ENCODE results near the gene NCOA7.

Gene NCOA7

DNA sequence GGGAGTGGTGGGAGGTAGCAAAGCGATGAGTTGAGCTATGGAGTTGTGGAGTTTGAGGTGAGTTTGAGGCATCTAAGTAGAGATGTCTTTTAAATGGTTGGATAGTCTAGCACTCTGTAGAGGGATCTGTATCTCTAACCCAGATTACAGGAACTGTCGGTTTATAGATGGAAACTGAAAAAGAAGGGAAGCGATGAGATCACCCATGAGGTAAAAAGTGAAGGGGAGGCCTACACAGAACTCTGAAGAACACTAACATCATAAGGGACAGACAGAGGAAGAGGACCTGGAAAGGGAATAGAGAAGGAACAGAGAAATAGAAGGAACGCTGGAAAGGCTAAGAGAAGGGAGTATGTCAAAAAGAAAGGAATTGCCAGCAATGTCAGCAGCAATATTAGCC, 168.3 kb downstream of the NCOA7 start:
- Histone ChIP-seq H3K4me2 (ENCODE audit: low read length) (0 out of 2 replicates have a peak overlapping the region, but pooled peaks have one; percentile 89), H3K9me2 (ENCODE audit: low read depth, low read length) (no peaks in the 10 kb centered on the region), H3K4me3 (ENCODE audit: low read depth, low read length, poor library complexity, severe bottlenecking) (no peak overlapping the region), H3K79me2 (ENCODE audit: insufficient read depth, low read length) (peaks cover 27% of the 10 kb centered on the region), H3F3A (ENCODE audit: insufficient read depth, low read length) (no peaks in the 10 kb centered on the region), H3K9ac (ENCODE audit: low read length) (no peak overlapping the region; the same call in 1 of the 2 replicates), H3K9me3 (ENCODE audit: low read length) (no peaks in the 10 kb centered on the region), H3K27me3 (ENCODE audit: insufficient read depth, low read length) (no peaks in the 10 kb centered on the region), H3K4me1 (ENCODE audit: insufficient read depth, low read length, severe bottlenecking) (peaks cover 33% of the 10 kb centered on the region), H3K36me3 (ENCODE audit: insufficient read depth, low read length) (no peaks in the 10 kb centered on the region), H4K20me1 (ENCODE audit: insufficient read depth, low read length) (no peaks in the 10 kb centered on the region), H2AFZ (ENCODE audit: low read length) (no peak overlapping the region), H3K27ac (ENCODE audit: low read depth, low read length, poor library complexity, severe bottlenecking) (no peak overlapping the region)
- TF ChIP-seq EZH2 (IDR thresholded peaks at IDR 0.05; ENCODE audit: borderline replicate concordance, low read length): no peak
- TF ChIP-seq, protein P1, sequence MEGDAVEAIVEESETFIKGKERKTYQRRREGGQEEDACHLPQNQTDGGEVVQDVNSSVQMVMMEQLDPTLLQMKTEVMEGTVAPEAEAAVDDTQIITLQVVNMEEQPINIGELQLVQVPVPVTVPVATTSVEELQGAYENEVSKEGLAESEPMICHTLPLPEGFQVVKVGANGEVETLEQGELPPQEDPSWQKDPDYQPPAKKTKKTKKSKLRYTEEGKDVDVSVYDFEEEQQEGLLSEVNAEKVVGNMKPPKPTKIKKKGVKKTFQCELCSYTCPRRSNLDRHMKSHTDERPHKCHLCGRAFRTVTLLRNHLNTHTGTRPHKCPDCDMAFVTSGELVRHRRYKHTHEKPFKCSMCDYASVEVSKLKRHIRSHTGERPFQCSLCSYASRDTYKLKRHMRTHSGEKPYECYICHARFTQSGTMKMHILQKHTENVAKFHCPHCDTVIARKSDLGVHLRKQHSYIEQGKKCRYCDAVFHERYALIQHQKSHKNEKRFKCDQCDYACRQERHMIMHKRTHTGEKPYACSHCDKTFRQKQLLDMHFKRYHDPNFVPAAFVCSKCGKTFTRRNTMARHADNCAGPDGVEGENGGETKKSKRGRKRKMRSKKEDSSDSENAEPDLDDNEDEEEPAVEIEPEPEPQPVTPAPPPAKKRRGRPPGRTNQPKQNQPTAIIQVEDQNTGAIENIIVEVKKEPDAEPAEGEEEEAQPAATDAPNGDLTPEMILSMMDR (IDR thresholded peaks at IDR 0.05; ENCODE audit: low read length): no peak

DNA sequence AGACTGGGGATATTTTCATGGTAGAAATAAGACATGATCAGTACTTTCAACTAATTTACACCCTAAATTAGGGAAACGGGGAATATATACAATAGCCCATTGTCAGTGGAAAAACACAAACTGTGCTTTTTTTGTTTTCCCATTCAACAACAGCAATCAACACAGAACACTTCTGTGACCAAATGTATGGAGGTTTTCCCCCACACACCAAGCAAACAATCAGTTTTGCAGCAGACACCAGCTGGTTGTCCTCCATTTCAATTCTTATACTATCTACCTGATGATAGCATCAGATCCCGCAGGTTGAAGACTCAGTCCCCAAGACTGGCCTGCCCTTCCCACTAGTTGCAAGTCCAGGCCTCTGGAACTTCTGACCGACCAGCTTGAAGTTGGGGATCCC, 170.4 kb downstream of the NCOA7 start:
- no peaks in the 10 kb centered on the region; the same call in 1 of the 2 replicates for H4K20me1 ChIP-seq (ENCODE audit: insufficient read depth, low read length)
- H3K36me3 ChIP-seq (ENCODE audit: insufficient read depth, low read length): no peaks in the 10 kb centered on the region
- TF ChIP-seq, protein P1 (IDR thresholded peaks at IDR 0.05; ENCODE audit: low read length): no peak
- TF ChIP-seq EZH2 (IDR thresholded peaks at IDR 0.05; ENCODE audit: borderline replicate concordance, low read length): no peak
- H3K4me2 ChIP-seq (ENCODE audit: low read length): no peak overlapping the region
- no peak overlapping the region for H3K4me3 ChIP-seq (ENCODE audit: low read depth, low read length, poor library complexity, severe bottlenecking)
- H3K27ac ChIP-seq (ENCODE audit: low read depth, low read length, poor library complexity, severe bottlenecking): no peak overlapping the region
- peaks cover 25% of the 10 kb centered on the region for H3K4me1 ChIP-seq (ENCODE audit: insufficient read depth, low read length, severe bottlenecking)
- H2AFZ ChIP-seq (ENCODE audit: low read length): no peak overlapping the region
- H3K9me2 ChIP-seq (ENCODE audit: low read depth, low read length): no peaks in the 10 kb centered on the region
- no peaks in the 10 kb centered on the region for H3K27me3 ChIP-seq (ENCODE audit: insufficient read depth, low read length)
- no peak overlapping the region for H3K9ac ChIP-seq (ENCODE audit: low read length)
- H3F3A ChIP-seq (ENCODE audit: insufficient read depth, low read length): no peaks in the 10 kb centered on the region
- H3K79me2 ChIP-seq (ENCODE audit: insufficient read depth, low read length): peaks cover 37% of the 10 kb centered on the region
- H3K9me3 ChIP-seq (ENCODE audit: low read length): no peaks in the 10 kb centered on the region

DNA sequence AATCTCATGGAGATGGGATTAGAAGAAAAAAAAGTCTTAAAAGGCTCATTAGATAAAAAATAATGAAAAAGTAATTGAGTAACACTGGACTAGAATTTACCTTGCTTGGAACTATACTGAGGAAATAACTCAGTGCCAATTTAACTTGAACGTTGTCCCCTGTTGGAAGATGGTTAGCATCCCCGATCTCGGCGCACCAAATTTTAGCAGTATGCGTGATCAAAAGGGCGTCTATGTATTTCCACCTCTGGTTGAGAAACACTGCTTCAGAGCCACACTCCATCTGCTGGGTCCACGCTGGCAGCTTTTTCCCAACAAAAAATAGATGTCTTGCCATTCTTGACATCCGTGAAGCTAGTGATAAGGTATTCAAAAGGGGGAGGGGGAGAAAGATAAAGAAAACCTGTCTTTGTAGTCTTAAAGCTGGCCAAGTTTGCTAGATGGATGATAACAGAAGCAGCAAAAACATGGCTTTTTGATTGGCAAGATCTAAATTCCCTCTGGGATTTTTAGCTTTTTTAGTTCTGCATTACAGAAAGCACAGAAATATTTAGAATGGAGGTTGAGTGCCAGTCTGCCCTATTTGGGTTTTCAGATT, 172.2 kb downstream of the NCOA7 start:
- H3K27ac ChIP-seq (ENCODE audit: low read depth, low read length, poor library complexity, severe bottlenecking): no peak overlapping the region
- no peak overlapping the region for H3K9ac ChIP-seq (ENCODE audit: low read length)
- H3K36me3 ChIP-seq (ENCODE audit: insufficient read depth, low read length): no peaks in the 10 kb centered on the region
- no peaks in the 10 kb centered on the region; the same call in 1 of the 2 replicates for H4K20me1 ChIP-seq (ENCODE audit: insufficient read depth, low read length)
- no peak overlapping the region for H2AFZ ChIP-seq (ENCODE audit: low read length)
- H3K9me2 ChIP-seq (ENCODE audit: low read depth, low read length): no peaks in the 10 kb centered on the region
- H3K4me1 ChIP-seq (ENCODE audit: insufficient read depth, low read length, severe bottlenecking): peaks cover 16% of the 10 kb centered on the region
- TF ChIP-seq, protein P1 (IDR thresholded peaks at IDR 0.05; ENCODE audit: low read length): no peak
- TF ChIP-seq EZH2 (IDR thresholded peaks at IDR 0.05; ENCODE audit: borderline replicate concordance, low read length): no peak
- H3K4me2 ChIP-seq (ENCODE audit: low read length): no peak overlapping the region
- H3K27me3 ChIP-seq (ENCODE audit: insufficient read depth, low read length): no peaks in the 10 kb centered on the region
- H3F3A ChIP-seq (ENCODE audit: insufficient read depth, low read length): no peaks in the 10 kb centered on the region
- no peaks in the 10 kb centered on the region for H3K9me3 ChIP-seq (ENCODE audit: low read length)
- H3K79me2 ChIP-seq (ENCODE audit: insufficient read depth, low read length): peaks cover 31% of the 10 kb centered on the region
- H3K4me3 ChIP-seq (ENCODE audit: low read depth, low read length, poor library complexity, severe bottlenecking): no peak overlapping the region
